Vagina (tissue), 2 donors: ENCODE measurements around the gene C9orf152.

ENCODE experiments used
- CTCF ChIP-seq, 3 experiments: fragments of 450-650 bp in 2 of 3; fragments of 200-600 bp in 1 of 3; sonication (generic) in 1 of 3; IDR thresholded peaks; one replicate each; pipeline ENCODE4 v1.5.1; 2017 to 2019; ENCODE audit warnings: antibody characterized with exemption in 3 of 3, mild to moderate bottlenecking in 2 of 3, moderate library complexity in 2 of 3
- POLR2A ChIP-seq, 2 donors: fragments of 450-650 bp; IDR thresholded peaks; one replicate each; pipeline ENCODE4 v1.6.1; 2017; ENCODE audit warnings: antibody characterized with exemption in 2 of 2, mild to moderate bottlenecking in 2 of 2, moderate library complexity in 2 of 2

- TF ChIP-seq POLR2A (IDR thresholded peaks at IDR 0.05) (no peak), CTCF (IDR thresholded peaks at IDR 0.05) (no peak)
These were observed 6.1 kb upstream of the C9orf152 start for GRCh38 chr9:110214090-110214489.
